NCI-H128 (cell line): ENCODE data around the gene SLC35F1.
A peak's percentile ranks its signal among the peaks of the same experiment; 100 is the strongest.
"Not testable (repeated sequence)": the region's sequence is repeated elsewhere in the genome, so short reads cannot be mapped to it uniquely, and the experiment has no call there.

ENCODE experiments used
- DNase-seq: peaks from one replicate; lab custom pipeline; 2025; ENCODE audit not compliant: unreplicated experiment; lab: John Stamatoyannopoulos, UW

SLC35F1 gene

DNA sequence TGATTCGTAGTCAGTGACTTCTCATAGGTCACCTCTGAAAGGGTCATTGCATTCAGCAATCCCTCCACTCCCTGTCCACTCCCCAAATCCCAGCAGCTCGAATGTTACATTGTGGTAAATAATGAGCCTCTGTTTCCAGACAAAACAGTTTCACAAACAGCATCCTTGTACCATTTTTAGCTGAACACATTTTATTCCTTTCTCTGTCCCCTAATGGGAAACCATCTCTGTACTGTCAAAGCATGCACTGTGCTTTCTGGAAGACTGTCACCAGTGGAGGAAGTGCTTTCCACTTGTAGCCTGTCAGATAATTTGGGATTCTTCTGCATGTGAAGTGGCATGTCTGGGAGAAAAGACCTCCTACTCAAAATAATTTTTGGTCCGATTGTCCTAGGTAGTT lies 82.0 kb downstream of the SLC35F1 start:
- no peak for DNase-seq

- DNase-seq: no peak
Measured at GRCh38 chr6:117990151-117990550, 83.1 kb downstream of the SLC35F1 start.

DNA sequence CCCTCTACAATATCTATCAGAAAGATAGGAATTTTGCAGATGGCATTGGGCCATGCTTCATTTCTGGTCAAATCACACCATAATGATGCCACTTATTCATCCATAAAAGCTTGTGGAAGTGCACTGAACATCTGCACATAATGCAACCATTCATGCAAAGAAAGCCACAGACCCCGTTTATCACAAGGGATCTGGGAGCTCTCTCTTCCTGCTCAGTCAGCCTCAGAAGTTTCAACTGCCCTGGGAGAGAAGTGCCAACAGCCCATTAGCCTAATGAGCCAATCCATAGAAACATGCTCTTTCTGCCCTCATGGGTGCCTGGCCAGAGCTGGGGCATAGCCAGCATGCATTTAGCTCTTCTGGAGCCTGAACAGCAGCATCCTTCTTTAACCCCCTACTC lies 85.8 kb downstream of the SLC35F1 start:
- DNase-seq: peak; percentile 67

- DNase-seq: no peak
Measured at GRCh38 chr6:118012944-118013343, 105.9 kb downstream of the SLC35F1 start.

DNA sequence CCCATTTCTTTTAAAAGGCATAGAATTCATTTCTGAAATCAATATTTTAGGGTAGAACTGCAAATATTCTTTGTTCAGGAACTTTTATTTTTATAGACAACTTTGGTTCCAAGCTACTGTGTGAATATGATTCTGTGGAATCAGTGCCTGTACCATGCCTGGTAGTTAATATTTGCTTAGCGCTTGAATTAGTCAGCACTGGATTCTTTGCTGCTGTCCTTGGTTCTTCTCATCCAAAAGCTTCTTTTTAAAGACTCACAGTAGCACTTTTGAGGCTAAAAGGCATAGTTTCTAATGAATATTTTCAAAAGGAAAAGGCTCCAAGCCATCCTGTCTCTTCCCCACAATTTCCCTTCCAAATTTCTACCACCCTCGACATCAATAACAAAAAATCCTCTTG lies 109.5 kb downstream of the SLC35F1 start:
- DNase-seq: no peak

- peak; percentile 41 for DNase-seq
Measured at GRCh38 chr6:118017301-118017848, 110.3 kb downstream of the SLC35F1 start.

DNA sequence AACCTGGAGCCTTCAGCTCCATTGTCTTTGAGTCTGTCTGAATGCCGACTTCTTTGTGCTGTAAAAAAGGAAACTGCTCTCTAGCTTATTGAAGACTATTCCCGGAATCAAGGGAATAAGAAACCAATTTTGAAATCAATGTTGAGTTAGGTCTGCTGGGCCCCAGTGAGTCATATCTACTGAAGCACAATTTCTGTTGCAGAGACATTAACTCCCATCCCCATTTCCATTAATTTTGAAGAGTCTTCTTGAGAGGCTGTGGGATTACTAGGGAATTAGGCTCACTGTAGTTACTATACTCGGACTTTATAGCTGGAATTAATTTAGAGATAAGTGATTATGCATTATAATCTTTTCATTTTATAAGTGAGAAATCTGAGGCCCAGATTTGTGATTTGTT lies 116.7 kb downstream of the SLC35F1 start:
- no peak for DNase-seq

GRCh38 chr6:118029967-118030366 lies 122.9 kb downstream of the SLC35F1 start:
- no peak for DNase-seq

GRCh38 chr6:118037479-118037878 lies 130.4 kb downstream of the SLC35F1 start:
- DNase-seq: not testable (repeated sequence)

- DNase-seq: no peak
Measured at GRCh38 chr6:118042855-118043254, 135.8 kb downstream of the SLC35F1 start.

DNA sequence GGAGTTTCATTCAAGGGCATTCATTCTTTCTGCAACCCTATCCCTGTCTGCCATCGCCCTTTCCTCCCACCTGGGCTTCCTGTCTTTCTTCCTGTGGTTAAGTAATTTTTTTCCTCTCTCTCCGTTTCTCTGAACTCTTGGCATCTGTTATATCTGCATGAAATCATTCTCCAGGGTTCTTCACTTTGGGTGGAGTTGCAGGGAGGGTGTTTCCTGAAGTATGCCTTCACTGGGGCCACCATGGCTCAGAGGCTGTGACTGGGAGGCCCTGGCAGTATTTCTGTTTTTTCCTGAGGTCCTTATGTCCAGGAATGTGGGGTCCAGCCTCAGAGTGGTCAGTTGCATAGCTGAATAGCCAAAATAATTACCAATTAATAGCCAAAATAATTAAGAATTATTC lies 137.2 kb downstream of the SLC35F1 start:
- DNase-seq: no peak

DNA sequence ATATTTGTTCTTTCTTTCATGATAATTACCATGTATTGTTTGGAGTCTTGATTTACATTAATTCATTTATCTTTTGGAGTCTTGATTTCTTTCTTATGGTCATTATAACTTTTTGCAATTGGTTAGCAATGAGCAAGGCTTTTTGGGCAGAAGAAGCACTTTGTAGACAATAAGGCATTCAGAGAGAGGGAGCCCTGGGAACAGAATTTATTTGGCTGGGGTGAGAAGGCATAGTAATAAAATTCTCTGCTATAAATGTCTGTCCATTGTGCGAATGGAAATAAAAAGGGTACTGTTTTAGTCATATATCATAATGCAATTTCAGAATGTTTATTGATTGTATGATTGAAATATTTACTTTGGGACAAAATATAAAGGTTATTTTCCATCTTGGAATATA lies 147.0 kb downstream of the SLC35F1 start:
- no peak for DNase-seq

- no peak for DNase-seq
Measured at GRCh38 chr6:118061666-118062065, 154.6 kb downstream of the SLC35F1 start.

- DNase-seq: no peak
Measured at GRCh38 chr6:118080547-118080946, 173.5 kb downstream of the SLC35F1 start.

DNA sequence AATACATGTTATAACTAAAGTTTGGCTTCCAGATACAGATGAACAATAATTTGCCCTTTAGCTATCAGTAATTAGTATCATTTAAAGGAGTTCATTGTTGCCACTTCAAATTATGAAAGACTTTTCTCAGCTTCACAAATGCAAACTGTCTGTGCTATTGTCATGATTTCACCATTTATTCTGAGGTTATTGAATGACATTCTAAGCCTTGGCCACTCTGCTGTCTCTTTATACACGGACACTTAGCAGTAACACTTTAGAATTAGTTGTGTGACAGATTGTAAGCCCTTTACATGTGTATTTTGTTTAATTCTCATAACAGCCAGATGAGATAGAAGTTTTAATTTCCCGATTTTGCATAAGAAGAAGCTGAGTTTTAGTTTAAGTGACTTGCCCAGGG lies 176.6 kb downstream of the SLC35F1 start:
- no peak for DNase-seq

GRCh38 chr6:118085665-118086064 lies 178.6 kb downstream of the SLC35F1 start:
- DNase-seq: no peak

DNA sequence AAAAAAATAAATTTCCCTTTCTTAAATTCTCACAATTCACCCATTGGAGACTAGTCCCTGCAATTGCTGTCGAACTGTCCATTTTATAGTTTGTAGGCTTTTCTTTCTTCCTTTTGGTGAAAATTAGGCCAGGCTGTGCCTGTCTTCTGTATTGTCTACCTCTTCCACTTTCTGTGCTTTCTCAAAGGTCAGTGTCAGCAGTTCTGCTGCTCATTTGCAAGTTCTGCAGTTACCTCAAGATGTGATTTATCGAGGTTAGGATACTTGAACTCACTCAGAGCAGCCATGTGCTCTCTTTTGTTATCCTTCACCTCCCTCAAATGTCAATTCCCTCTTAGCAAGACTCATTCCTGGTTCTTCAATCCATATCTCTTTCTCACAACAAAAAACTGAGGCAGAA lies 179.1 kb downstream of the SLC35F1 start:
- no peak for DNase-seq

DNA sequence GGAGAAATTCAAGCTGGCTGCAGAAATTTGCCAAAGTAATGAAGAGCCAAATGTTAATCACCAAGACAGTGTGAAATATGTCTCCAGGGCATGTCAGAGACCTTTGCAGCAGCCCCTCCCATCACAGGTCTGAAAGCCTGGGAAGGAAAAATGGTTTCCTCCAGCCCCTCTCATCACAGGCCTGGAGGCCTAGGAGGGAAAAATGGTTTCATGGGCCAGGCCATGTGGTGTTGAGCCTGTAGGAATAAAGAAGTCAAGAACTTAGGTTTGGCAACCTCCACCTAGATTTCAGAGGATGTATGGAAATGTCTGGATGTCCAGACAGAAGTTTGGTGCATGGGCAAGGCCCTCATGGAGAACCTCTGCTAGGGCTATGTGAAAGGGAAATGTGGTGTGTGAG lies 185.0 kb downstream of the SLC35F1 start:
- DNase-seq: no peak

GRCh38 chr6:118097576-118097975 lies 190.5 kb downstream of the SLC35F1 start:
- no peak for DNase-seq

DNA sequence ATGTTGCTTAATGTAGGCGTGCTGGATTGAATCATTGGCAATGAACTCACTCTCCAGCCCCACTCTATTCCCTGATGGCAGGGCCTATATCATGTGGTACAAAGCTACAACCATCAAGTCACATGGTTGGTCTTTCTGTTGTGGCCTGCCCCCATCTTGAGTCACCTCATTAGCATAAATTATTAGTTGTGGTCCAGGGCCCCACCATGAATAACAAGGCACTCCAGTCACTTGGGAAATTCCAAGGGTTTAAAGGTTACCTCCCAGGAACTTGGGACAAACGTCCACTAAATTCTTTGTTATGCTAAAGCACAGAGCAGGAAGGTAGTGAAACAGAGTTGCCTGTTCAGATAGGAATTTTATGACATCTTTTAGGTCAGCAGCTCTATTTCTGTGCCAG lies 193.7 kb downstream of the SLC35F1 start:
- DNase-seq: no peak

- no peak for DNase-seq
Measured at GRCh38 chr6:118101220-118101619, 194.2 kb downstream of the SLC35F1 start.

DNA sequence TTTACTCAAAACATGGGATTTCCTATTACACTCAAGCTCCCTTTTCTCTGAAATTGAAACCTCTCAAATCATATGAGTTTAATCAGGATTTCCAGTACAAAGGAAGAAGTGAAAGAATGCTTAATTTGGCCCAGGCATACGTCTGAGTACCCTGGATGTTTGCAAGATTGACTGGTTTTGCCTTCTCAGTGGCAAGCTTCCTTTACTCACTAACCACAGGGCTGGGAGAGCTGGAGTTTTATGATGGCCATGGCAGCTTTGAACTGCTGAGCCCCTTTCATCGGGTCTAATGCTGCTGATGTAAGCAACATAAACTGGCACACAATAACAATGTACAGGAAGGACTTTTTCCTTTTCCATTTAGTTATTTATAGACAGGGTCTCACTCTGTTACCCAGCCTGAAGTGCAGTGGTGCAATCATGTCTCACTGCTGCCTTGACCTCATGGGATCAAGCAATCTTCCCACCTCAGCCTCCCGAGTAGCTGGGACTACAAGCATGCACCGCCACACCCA lies 194.8 kb downstream of the SLC35F1 start:
- DNase-seq: no peak

- no peak for DNase-seq
Measured at GRCh38 chr6:118102401-118102800, 195.3 kb downstream of the SLC35F1 start.
